HG03354 (cell line): Measurements from ENCODE around the gene TRIM65.
"Not testable (repeated sequence)": the region's sequence is repeated elsewhere in the genome, so short reads cannot be mapped to it uniquely, and the experiment has no call there.

Experiments
- ATAC-seq: cut with Tn5 transposase; IDR thresholded peaks from one replicate; pipeline ENCODE4 v1.9.1; 2021; ENCODE audit warnings: mild to moderate bottlenecking; ENCODE audit not compliant: unreplicated experiment, poor library complexity, severe bottlenecking

TRIM65 gene

GRCh38 chr17:75877752-75878173, 19.0 kb downstream of the TRIM65 start:
- ATAC-seq = peak; percentile 57

DNA sequence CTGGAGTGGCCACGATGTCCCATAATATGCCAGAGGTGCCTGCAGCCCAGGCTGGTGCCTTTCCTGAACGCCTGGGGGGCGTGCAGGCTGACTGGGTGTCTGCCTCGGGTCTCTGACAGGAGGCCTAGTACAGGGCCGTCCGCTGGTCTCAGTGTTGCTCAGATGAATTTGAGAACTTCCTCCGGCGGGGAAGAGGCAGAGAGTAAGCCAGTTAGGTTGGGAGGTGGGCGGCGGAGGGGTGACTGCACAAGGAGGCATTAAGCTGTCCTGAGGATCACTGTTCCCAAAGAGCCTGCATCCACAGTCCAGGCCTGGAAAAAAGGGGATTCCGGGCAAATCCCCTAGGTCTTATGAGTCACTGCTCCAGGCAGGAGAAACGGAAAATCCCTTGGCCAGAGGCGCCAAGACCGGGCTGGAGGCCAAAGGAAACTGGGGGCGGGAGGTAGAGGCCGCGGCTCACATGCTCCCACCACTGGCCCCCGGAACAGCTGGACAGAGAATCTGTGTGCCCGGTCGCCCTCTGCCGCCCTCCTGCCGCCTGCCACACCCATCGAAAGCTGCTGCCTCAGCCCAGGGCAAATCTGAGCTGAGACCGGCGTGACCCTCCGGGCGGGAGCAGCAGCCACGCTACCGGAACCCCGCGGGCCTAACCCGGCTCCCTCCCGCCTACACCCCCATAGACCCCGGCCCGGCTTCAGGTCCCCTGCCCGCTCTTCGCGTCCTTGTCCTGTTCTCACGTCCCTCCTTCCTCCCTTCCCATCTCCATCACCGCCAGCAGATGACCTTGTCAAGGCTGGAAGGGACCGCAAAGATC, 19.6 kb downstream of the TRIM65 start:
- no peak for ATAC-seq

- ATAC-seq = no peak
Observed at GRCh38 chr17:75876190-75876937, 20.4 kb downstream of the TRIM65 start.

DNA sequence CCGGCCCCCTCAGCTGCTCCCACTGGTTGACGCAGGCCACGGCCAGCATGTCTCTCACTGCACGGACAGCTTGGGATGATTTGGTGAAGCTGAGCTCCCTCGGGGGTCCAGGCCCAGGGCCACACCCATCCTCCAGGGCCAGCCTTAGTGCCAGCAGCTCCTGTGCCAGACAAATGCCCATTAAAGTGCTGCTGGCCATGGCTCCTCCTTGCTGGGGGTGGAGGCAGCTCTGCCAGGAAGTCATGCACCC, 20.9 kb downstream of the TRIM65 start:
- ATAC-seq = no peak

- ATAC-seq = no peak
Observed at GRCh38 chr17:75875182-75875939, 21.4 kb downstream of the TRIM65 start.

- no peak for ATAC-seq
Observed at GRCh38 chr17:75874323-75875181, 22.2 kb downstream of the TRIM65 start.

DNA sequence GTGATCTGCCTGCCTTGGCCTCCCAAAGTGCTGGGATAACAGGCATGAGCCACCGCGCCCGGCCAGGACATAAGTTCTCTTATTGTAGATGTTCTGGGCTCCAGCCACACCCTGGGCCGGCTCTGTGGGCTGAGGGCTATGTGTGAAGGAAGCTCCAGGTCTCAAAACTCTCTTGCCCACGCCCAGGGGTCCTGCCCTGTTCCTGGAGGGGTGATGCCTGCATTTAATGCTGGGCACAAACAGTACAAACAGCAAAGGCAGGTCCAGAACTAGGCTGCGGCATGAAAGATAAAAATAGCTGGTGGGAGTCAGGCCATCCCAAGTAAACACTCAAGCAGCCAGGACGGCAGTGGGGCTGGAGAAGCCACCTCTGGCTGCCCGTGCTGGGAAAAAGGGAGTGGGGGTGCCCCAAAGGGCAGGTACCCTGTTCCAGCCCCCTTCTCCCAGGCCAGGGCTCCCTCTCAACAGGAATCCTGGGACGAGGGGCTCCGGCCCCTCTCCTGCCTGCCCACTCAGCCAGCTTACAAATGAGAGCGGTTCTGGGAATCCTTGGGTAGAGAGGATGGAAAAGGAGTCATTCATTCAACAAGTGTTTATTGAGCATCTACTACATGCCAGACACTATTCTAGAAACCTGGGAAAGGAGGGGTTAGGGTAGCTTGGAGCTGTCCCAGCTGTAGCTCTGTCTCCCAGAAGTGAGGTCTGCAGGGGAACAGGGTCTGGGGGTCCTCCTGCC, 23.0 kb downstream of the TRIM65 start:
- no peak for ATAC-seq

- ATAC-seq = no peak
Observed at GRCh38 chr17:75872434-75873351, 24.1 kb downstream of the TRIM65 start.

DNA sequence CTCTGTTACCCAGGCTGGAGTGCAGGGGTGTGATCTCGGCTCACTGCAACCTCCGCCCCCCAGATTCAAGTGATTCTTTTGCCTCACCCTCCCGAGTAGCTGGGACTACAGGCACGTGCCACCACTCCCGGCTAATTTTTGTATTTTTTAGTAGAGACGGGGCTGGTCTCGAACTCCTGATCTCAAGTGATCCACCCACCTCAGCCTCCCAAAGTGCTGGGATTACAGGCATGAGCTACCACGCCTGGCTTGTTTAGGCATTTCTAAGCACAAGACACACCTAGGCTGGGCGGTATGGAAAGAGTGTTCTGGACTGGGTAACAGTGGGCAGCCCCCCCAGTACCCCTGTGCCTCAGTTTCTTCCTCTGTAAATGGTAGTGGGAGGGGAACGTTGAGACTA, 26.5 kb downstream of the TRIM65 start:
- ATAC-seq = not testable (repeated sequence)

DNA sequence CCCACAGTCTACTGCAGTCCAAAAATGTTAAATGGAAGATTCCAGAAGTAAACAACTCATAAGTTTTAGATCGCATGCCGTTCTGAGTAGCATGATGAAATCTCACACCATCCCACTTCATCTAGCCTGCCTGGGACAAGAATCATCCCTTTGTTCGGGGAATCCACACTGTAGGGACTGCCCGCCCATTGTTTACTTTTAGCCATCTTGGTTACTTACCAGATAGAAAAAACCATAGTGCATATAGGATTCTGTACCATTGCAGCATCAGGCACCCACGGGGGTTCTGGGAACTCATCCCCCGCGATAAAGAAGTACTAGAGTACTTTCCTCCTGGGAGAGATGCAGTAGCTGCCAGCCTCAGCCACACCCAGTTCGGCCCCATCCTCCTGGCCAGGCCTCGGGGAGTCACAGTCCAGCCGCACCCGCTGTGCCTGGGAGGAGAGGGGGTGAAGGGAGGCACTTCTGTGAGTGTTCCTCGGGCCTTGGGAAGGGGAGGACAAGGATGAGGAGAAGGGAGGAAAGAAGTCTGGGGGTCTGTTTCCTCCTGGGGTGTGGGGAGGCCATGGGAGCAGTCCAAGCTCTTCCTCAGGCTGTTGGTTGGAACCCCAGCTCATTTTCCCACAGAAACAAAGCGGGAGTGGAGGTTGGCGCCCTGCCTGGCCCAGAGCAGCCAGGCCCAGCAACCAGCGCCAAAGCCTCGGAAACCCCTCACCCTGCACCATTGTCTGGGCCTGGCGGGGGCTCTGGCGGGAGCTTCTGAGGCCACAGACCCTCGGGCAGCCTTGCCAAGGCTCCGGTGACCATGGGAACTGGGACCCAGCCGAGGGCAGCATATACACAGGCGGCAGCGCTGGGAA, 27.2 kb downstream of the TRIM65 start:
- no peak for ATAC-seq

- not testable (repeated sequence) for ATAC-seq
Observed at GRCh38 chr17:75868730-75869281, 27.9 kb downstream of the TRIM65 start.

DNA sequence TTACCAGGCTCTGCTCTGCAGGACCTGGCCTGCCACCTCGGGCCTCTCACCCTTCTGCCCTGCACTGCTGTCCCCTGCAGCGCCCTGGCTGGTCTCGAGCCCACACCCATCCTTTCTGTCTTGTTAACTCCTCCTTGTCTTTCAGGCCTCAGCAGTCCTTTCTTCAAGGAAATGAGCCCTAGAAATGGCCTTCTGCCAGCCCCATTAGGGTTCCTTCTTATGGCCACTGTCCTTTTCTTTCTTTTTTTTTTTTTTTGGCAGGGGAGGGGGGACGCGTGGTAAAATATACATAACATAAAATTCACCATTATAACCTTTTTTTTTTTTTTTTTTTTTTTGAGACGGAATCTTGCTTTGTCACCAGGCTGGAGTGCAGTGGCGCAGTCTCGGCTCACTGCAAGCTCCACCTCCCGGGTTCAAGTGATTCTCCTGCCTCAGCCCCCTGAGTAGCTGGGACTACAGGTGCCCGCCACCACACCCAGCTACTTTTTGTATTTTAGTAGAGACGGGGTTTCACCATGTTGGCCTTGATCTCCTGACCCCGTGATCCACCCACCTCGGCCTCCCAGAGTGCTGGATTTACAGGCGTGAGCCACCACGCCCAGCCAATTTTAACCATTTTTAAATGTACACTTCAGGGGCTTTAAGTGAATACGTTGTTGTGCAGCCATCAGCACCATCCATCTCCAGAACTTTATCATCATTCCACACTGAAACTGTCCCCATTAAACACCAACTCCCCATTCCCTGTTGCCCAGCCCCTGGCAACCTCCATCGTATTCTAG, 31.2 kb downstream of the TRIM65 start:
- ATAC-seq = not testable (repeated sequence)

- ATAC-seq = not testable (repeated sequence)
Observed at GRCh38 chr17:75864887-75865286, 31.9 kb downstream of the TRIM65 start.

DNA sequence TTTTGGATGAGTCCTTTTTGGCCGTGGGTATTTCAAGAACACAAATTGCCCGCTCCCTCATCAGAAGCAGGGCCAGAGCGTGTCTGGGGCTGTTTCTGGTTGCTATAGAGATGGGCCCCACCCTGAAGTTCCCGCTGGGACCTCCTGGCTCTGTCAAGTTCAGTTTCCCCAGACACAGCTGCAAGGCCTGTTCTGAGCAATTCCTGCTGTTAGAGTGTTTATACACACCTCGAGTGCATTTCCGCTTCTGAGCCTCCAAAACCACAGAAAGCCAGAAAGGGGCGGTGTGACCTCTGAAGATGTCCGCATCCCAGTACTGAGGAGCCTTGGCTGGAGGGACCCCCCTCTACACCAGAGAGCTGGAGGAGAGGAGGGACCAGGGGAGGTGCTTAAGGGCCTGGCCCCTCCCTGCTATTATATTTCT, 32.3 kb downstream of the TRIM65 start:
- peak; percentile 93 for ATAC-seq

- no peak for ATAC-seq
Observed at GRCh38 chr17:75861927-75862317, 34.8 kb downstream of the TRIM65 start.

DNA sequence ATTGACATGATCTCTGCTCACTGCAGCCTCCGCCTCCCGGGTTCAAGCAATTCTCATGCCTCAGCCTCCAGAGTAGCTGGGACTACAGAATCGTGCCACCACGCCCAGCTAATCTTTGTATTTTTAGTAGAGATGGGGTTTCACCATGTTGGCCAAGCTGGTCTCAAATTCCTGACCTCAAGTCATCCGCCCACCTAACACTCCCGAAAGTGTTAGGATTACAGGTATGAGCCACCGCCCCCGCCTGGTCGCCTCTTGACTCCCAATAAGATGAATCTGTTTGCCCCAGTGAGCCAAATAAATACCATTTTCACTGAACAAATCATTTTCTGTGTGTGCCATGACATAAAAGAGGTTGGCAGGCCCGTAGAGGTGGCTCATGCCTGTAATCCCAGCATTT, 37.4 kb downstream of the TRIM65 start:
- not testable (repeated sequence) for ATAC-seq
